PC-9 (cell line): ENCODE measurements around the gene CSH1.

ENCODE experiments used
- CTCF ChIP-seq: fragments of 200-600 bp; sonication (generic); conservative IDR thresholded peaks from 2 replicates; pipeline ENCODE4 v1.6.1; 2017; ENCODE audit warnings: mixed run types, antibody characterized with exemption, mild to moderate bottlenecking, moderate library complexity
- EZH2 ChIP-seq: fragments of 200-600 bp; sonication (generic); IDR thresholded peaks from 2 replicates; pipeline ENCODE4 v1.8.0; 2017; ENCODE audit warnings: antibody characterized with exemption, low read depth

DNA sequence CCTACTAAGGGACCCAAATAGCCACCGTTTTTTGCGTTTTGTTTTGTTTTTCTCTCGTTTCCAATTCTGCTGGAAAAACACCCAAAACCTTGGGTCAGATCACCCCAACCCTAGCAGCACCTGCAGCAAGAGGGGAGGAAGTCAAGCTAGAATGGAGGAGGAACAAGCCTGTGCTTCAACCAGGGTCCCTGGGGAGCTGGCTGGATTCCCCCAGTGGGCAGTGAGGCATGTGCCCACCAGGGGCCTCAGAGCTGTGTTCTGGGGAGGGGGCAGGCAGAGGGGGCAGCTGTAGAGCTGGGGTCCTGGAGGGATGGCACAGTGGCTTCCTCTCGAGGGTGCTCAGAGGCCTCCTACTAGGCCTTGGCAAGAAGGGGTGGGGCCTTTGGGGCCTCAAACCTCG is 29.2 kb upstream of the CSH1 start:
- TF ChIP-seq CTCF (no peak), EZH2 (no peak)
